HepG2 (cell line): Measurements from ENCODE around the gene GRM7. TPM values are rescaled to one million over a fixed set of nuclear protein-coding genes. Genes with fewer than 3 reads are reported as not detected.

Source experiments
- ATAC-seq: fragments of 200-7000 bp; cut with Tn5 transposase; 3 replicates; pipeline ENCODE4 v1.9.1; 2020; ENCODE audit warnings: mild to moderate bottlenecking, moderate library complexity
- BruUV-seq: library from RNA; stranded (reverse); fragments of 400-500 nt; replicated peaks from 2 replicates; lab custom pipeline; 2021; lab: Mats Ljungman, UMichigan
- CTCF ChIA-PET: fragments of 300-600 bp; formaldehyde crosslinking; extraction: SDS; loops from one replicate; lab custom pipeline; 2021; ENCODE audit warnings: low total read pairs, inconsistent platforms, low intra/inter-chr PET ratio; lab: Yijun Ruan, JAX
- POLR2A ChIA-PET: fragments of 350-600 bp; sonication (Branson Sonifier 250); formaldehyde crosslinking; loops from one replicate; lab custom pipeline; 2020; ENCODE audit warnings: antibody characterized with exemption, inconsistent platforms; lab: Yijun Ruan, JAX
- DNase-seq: peaks from one replicate; pipeline ENCODE4 v3.0.0-alpha.2; 2015; ENCODE audit warnings: low spot score
- FAIRE-seq: peaks from 3 replicates; lab custom pipeline; 2011; peaks lifted over from hg19 to GRCh38; lab: Jason Lieb, UNC
- H2AFZ ChIP-seq: one replicate; pipeline ENCODE4 v1.6.1; 2011; ENCODE audit warnings: low read length, inconsistent platforms
- H3K27ac ChIP-seq: fragments of 300-600 bp; 3 replicates; pipeline ENCODE4 v1.8.0; 2011; ENCODE audit warnings: mixed run types, mild to moderate bottlenecking, mixed read lengths, low read length, inconsistent platforms; ENCODE audit not compliant: insufficient read depth; ENCODE audit errors: extremely low read length
- H3K27me3 ChIP-seq, 2 experiments: fragments of 200-600 bp in 1 of 2; 2 replicates in 1 of 2; 3 replicates in 1 of 2; pipeline versions ENCODE4 v1.6.0 to v1.8.0; 2011; ENCODE audit warnings: low read length in 2 of 2, mild to moderate bottlenecking in 2 of 2, moderate library complexity in 2 of 2, inconsistent platforms in 1 of 2; ENCODE audit not compliant: insufficient read depth in 2 of 2, control insufficient read depth in 1 of 2
- H3K36me3 ChIP-seq, 2 experiments: fragments of 200-600 bp in 1 of 2; replicated peaks in 1 of 2; 2 replicates in 1 of 2; 3 replicates in 1 of 2; pipeline versions ENCODE4 v1.5.1 to v1.8.0; 2011; ENCODE audit warnings: low read length in 2 of 2, inconsistent platforms in 1 of 2; ENCODE audit not compliant: insufficient read depth in 2 of 2, control insufficient read depth in 1 of 2
- H3K4me1 ChIP-seq: 2 replicates; pipeline ENCODE4 v1.5.1; 2012; ENCODE audit warnings: low read length, inconsistent platforms; ENCODE audit not compliant: insufficient read depth
- H3K4me2 ChIP-seq: 2 replicates; pipeline ENCODE4 v1.6.0; 2011; ENCODE audit warnings: low read depth, low read length, inconsistent platforms
- H3K4me3 ChIP-seq, 3 experiments: fragments of 200-600 bp in 1 of 3; sonication (generic), shearing (Covaris generic) in 1 of 3; replicated peaks in 1 of 3; 2 replicates each; pipeline ENCODE4 v1.5.1; 2011 to 2016; ENCODE audit warnings: low read length in 3 of 3, inconsistent platforms in 2 of 3, low read depth in 2 of 3, mild to moderate bottlenecking in 2 of 3, control low read depth in 1 of 3, mixed read lengths in 1 of 3; ENCODE audit not compliant: insufficient read depth in 1 of 3
- H3K79me2 ChIP-seq: one replicate; pipeline ENCODE4 v1.6.1; 2011; ENCODE audit warnings: low read length, inconsistent platforms; ENCODE audit not compliant: insufficient read depth
- H3K9ac ChIP-seq: 2 replicates; pipeline ENCODE4 v1.6.0; 2011; ENCODE audit warnings: mild to moderate bottlenecking, low read depth, low read length, inconsistent platforms; ENCODE audit not compliant: insufficient read depth
- H3K9me3 ChIP-seq: 2 replicates; pipeline ENCODE4 v1.5.1; 2012; ENCODE audit warnings: mild to moderate bottlenecking, low read length
- H4K20me1 ChIP-seq: 2 replicates; pipeline ENCODE4 v1.6.0; 2011; ENCODE audit warnings: inconsistent platforms, mild to moderate bottlenecking, low read length, moderate library complexity; ENCODE audit not compliant: insufficient read depth
- DPF2 ChIP-seq: sonication (generic); formaldehyde crosslinking; IDR thresholded peaks from 2 replicates; pipeline ENCODE4 v1.4.0; 2020; ENCODE audit warnings: mild to moderate bottlenecking, low read depth, missing genetic modification reagents, borderline replicate concordance
- IRF1 ChIP-seq: sonication (generic); formaldehyde crosslinking; IDR thresholded peaks from 2 replicates; pipeline ENCODE4 v1.4.0; 2020; ENCODE audit warnings: low read depth, mild to moderate bottlenecking, missing genetic modification reagents
- MLXIP ChIP-seq: sonication (generic); formaldehyde crosslinking; IDR thresholded peaks from 2 replicates; pipeline ENCODE4 v1.9.0; 2021; ENCODE audit warnings: missing genetic modification reagents, borderline replicate concordance
- MYNN ChIP-seq: sonication (generic); formaldehyde crosslinking; IDR thresholded peaks from 2 replicates; pipeline ENCODE4 v1.4.0; 2020; ENCODE audit warnings: mild to moderate bottlenecking, low read depth, missing genetic modification reagents
- POLR2AphosphoS5 ChIP-seq: IDR thresholded peaks from 2 replicates; pipeline ENCODE4 v1.6.1; 2012; ENCODE audit warnings: low read depth, low read length
- RAD21 ChIP-seq: fragments of 450-650 bp; formaldehyde crosslinking; IDR thresholded peaks from 2 replicates; pipeline ENCODE4 v1.5.0; 2020; ENCODE audit warnings: mild to moderate bottlenecking
- WIZ ChIP-seq: sonication (generic); formaldehyde crosslinking; IDR thresholded peaks from 2 replicates; pipeline ENCODE4 v1.5.1; 2020; ENCODE audit warnings: mild to moderate bottlenecking, missing genetic modification reagents
- YEATS2 ChIP-seq: sonication (generic); formaldehyde crosslinking; IDR thresholded peaks from 2 replicates; pipeline ENCODE4 v1.4.0; 2020; ENCODE audit warnings: missing genetic modification reagents, borderline replicate concordance
- ZBTB49 ChIP-seq: sonication (generic); formaldehyde crosslinking; IDR thresholded peaks from 2 replicates; pipeline ENCODE4 v1.4.0; 2020; ENCODE audit warnings: missing genetic modification reagents, borderline replicate concordance
- ZFP36L2 ChIP-seq: sonication (generic); formaldehyde crosslinking; IDR thresholded peaks from 2 replicates; pipeline ENCODE4 v1.4.0; 2020; ENCODE audit warnings: missing genetic modification reagents
- ZNF335 ChIP-seq: sonication (generic); formaldehyde crosslinking; IDR thresholded peaks from 2 replicates; pipeline ENCODE4 v1.4.0; 2020; ENCODE audit warnings: missing genetic modification reagents
- ZNF788 ChIP-seq: sonication (generic); formaldehyde crosslinking; IDR thresholded peaks from 2 replicates; pipeline ENCODE4 v1.5.0; 2020; ENCODE audit warnings: mild to moderate bottlenecking, missing genetic modification reagents, borderline replicate concordance
- WGBS: methylation state at CpG from one replicate; pipeline ENCODE4 v1.1.6; 2017; ENCODE audit warnings: low lambda C conversion rate; 5-methylcytosine and 5-hydroxymethylcytosine counted together
- in situ Hi-C: cut with HindIII; loops from 2 replicates; pipeline ENCODE4 v1.10.0; 2017; ENCODE audit warnings: low pct_unique_long_range_greater_than_20kb; ENCODE audit not compliant: extremely low pct_ligation_motif_present
- intact Hi-C: fragments of 100-400 bp; cut with micrococcal nuclease; formaldehyde crosslinking; loops from one replicate; pipeline ENCODE4 v1.10.0; 2022; ENCODE audit not compliant: unreplicated experiment
- polyA plus RNA-seq, 8 experiments: library from polyadenylated mRNA; depleted of rRNA in 3 of 8; stranded (reverse) in 7 of 8; unstranded in 1 of 8; fragments of >200 nt; fragmentation: Illumina TruSeq in 4 of 8; extraction: Trizol in 4 of 8; gene quantifications; 2 replicates each; pipeline versions ENCODE4 v1.2.1 to v1.2.3, GENCODE V29; 2011 to 2016; ENCODE audit warnings: low read depth in 4 of 8, missing spikeins in 1 of 8, mixed read lengths in 1 of 8; ENCODE audit not compliant: insufficient read depth in 1 of 8
- total RNA-seq, 5 experiments: library from RNA; depleted of rRNA; stranded (reverse); fragments of >200 nt; fragmentation: Illumina TruSeq; extraction: Trizol; gene quantifications; 2 replicates each; pipeline ENCODE4 v1.2.3, GENCODE V29; 2016; ENCODE audit warnings: low read depth in 1 of 5
- TF ChIP-seq, protein P1 (sequence below): sonication (generic); formaldehyde crosslinking; IDR thresholded peaks from 2 replicates; pipeline ENCODE4 v1.4.0; 2020; ENCODE audit warnings: missing genetic modification reagents
- TF ChIP-seq, protein P2 (sequence below): sonication (generic); formaldehyde crosslinking; IDR thresholded peaks from 2 replicates; pipeline ENCODE4 v1.4.0; 2020; ENCODE audit warnings: mild to moderate bottlenecking, missing genetic modification reagents

The GRM7 gene
- total and polyA plus RNA-seq, 2 of the 13 experiments (the other 11 are each of a cell fraction or from before 2014, with no cell fraction given): not detected

DNA sequence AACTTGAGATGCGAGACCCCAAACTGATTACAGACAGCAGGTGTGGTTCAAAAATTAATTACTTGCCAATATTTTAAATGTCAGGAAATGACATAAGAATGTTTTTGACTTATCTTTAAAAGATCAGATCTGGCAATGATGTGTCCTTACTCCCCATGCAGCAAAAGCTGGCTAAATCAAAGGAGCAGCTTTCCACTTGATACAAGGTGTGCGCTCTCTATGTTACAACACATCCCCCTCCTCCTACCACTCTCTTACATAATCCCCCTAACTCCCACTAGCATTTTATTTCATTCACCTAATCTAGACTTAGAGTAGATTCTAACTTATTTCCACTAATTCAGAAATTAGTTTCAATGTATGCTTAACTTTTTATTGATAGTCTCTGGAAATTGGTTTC is 609.0 kb downstream of the GRM7 start:
- FAIRE-seq (no peak), ATAC-seq (no peak), DNase-seq (no peak)
- Histone ChIP-seq H3K27ac (no peak overlapping the region), H3K36me3 (no peaks in the 10 kb centered on the region), H3K9me3 (peaks cover 81% of the 10 kb centered on the region), H3K4me1 (no peaks in the 10 kb centered on the region), H3K4me3 (no peak overlapping the region), H2AFZ (no peak overlapping the region), H3K27me3 (no peaks in the 10 kb centered on the region), H3K79me2 (no peaks in the 10 kb centered on the region), H3K9ac (no peak overlapping the region), H3K4me2 (no peak overlapping the region), H4K20me1 (no peaks in the 10 kb centered on the region)
- no TSS peak for BruUV-seq
- intact Hi-C loops (no loop called here), in situ Hi-C loops (no loop called here)
- POLR2A ChIA-PET: no interaction called here
- CTCF ChIA-PET: no interaction called here
- WGBS: 71% methylated on average over 2 of the region's 2 CpGs
- TF ChIP-seq DPF2 (no peak), RAD21 (CRISPR knock-in tag) (no peak), ZFP36L2 (CRISPR knock-in tag) (no peak), POLR2AphosphoS5 (no peak), YEATS2 (CRISPR knock-in tag) (no peak), MLXIP (CRISPR knock-in tag) (no peak), ZNF335 (CRISPR knock-in tag) (no peak), WIZ (no peak), ZBTB49 (CRISPR knock-in tag) (no peak), ZNF788 (CRISPR knock-in tag) (no peak), MYNN (CRISPR knock-in tag) (no peak), IRF1 (CRISPR knock-in tag) (no peak)
- TF ChIP-seq, protein P1, sequence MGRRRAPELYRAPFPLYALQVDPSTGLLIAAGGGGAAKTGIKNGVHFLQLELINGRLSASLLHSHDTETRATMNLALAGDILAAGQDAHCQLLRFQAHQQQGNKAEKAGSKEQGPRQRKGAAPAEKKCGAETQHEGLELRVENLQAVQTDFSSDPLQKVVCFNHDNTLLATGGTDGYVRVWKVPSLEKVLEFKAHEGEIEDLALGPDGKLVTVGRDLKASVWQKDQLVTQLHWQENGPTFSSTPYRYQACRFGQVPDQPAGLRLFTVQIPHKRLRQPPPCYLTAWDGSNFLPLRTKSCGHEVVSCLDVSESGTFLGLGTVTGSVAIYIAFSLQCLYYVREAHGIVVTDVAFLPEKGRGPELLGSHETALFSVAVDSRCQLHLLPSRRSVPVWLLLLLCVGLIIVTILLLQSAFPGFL (CRISPR knock-in tag): no peak
- TF ChIP-seq, protein P2, sequence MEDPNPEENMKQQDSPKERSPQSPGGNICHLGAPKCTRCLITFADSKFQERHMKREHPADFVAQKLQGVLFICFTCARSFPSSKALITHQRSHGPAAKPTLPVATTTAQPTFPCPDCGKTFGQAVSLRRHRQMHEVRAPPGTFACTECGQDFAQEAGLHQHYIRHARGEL: no peak
